Measurements from ENCODE around the gene LCMT1.
"Not testable (repeated sequence)": the region's sequence is repeated elsewhere in the genome, so short reads cannot be mapped to it uniquely, and the experiment has no call there.

LCMT1 gene

GRCh38 chr16:25121824-25122600 is 10.5 kb downstream of the LCMT1 start:
- no peak for TF ChIP-seq Cebpa-rat (IDR thresholded peaks at IDR 0.05)
- no peak overlapping the region for H3K27ac ChIP-seq
- H3K9me3 ChIP-seq (replicated peaks in 1 of 11): no peaks in the 10 kb centered on the region
- peaks cover 11 to 79% (median 43%) of the 10 kb centered on the region in 11 experiments; a peak in 17 of 22 replicates for H4K20me1 ChIP-seq
- H3K9ac ChIP-seq: no peak overlapping the region
- peaks cover 2 to 26% (median 13%) of the 10 kb centered on the region in 10 experiments; a peak in 16 of 20 replicates for H3K4me1 ChIP-seq
- peaks cover 0 to 22% (median 7%) of the 10 kb centered on the region in 11 experiments; a peak in 14 of 22 replicates for H3K36me3 ChIP-seq
- no peak overlapping the region for H3K4me3 ChIP-seq
- H3K27me3 ChIP-seq: no peaks in the 10 kb centered on the region
- H3K4me2 ChIP-seq: no peak overlapping the region

GRCh38 chr16:25124503-25124902 is 13.0 kb downstream of the LCMT1 start:
- Histone ChIP-seq H3K9ac (0 out of 22 replicates have a peak overlapping the region, but pooled peaks of 1 of the 11 experiments have one; percentile 29), H3K27me3 (no peaks in the 10 kb centered on the region), H3K27ac (no peak overlapping the region), H3K36me3 (peaks cover 7 to 23% (median 17%) of the 10 kb centered on the region in 11 experiments; a peak in 19 of 22 replicates), H3K9me3 (replicated peaks in 1 of 11) (no peaks in the 10 kb centered on the region), H3K4me2 (no peak overlapping the region), H3K4me1 (peaks cover 5 to 28% (median 17%) of the 10 kb centered on the region in 10 experiments; a peak in 17 of 20 replicates), H3K4me3 (no peak overlapping the region), H4K20me1 (peaks cover 6 to 68% (median 30%) of the 10 kb centered on the region in 11 experiments; a peak in 16 of 22 replicates)
- no peak for TF ChIP-seq Cebpa-rat (IDR thresholded peaks at IDR 0.05)

GRCh38 chr16:25126086-25126666 is 14.6 kb downstream of the LCMT1 start:
- peaks cover 6 to 68% (median 30%) of the 10 kb centered on the region in 11 experiments; a peak in 16 of 22 replicates for H4K20me1 ChIP-seq
- not testable (repeated sequence) for H3K4me3 ChIP-seq; H3K9ac ChIP-seq; H3K27me3 ChIP-seq; H3K9me3 ChIP-seq (replicated peaks in 1 of 11)
- H3K27ac ChIP-seq: peak overlapping the region in 3 of 11 experiments; percentile 1 to 41 (median 26); a peak in 3 of 22 replicates
- H3K36me3 ChIP-seq: peaks cover 12 to 40% (median 33%) of the 10 kb centered on the region in 11 experiments; a peak in 20 of 22 replicates
- H3K4me2 ChIP-seq: 0 out of 22 replicates have a peak overlapping the region, but pooled peaks of 1 of the 11 experiments have one; percentile 4
- H3K4me1 ChIP-seq: peaks cover 5 to 28% (median 17%) of the 10 kb centered on the region in 10 experiments; a peak in 17 of 20 replicates

GRCh38 chr16:25126820-25127232 is 15.3 kb downstream of the LCMT1 start:
- 0 out of 22 replicates have a peak overlapping the region, but pooled peaks of 1 of the 11 experiments have one; percentile 26 for H3K27ac ChIP-seq
- no peaks in the 10 kb centered on the region for H3K9me3 ChIP-seq (replicated peaks in 1 of 11)
- H3K9ac ChIP-seq: no peak overlapping the region

GRCh38 chr16:25132751-25133150 is 21.2 kb downstream of the LCMT1 start:
- H4K20me1 ChIP-seq: peaks cover 0 to 31% (median 0%) of the 10 kb centered on the region in 11 experiments; a peak in 8 of 22 replicates
- H3K36me3 ChIP-seq: peaks cover 57 to 96% (median 78%) of the 10 kb centered on the region in 11 experiments
- H3K4me3 ChIP-seq; H3K4me2 ChIP-seq; H3K27ac ChIP-seq; H3K27me3 ChIP-seq; H3K9ac ChIP-seq; H3K9me3 ChIP-seq (replicated peaks in 1 of 11): not testable (repeated sequence)
- peaks cover 0 to 20% (median 12%) of the 10 kb centered on the region in 10 experiments; a peak in 13 of 20 replicates for H3K4me1 ChIP-seq

More at GRCh38 chr16:25126820-25127232, 15.3 kb downstream of the LCMT1 start:
- Histone ChIP-seq H3K4me3 (no peak overlapping the region), H3K4me2 (peak overlapping the region in 4 of 11 experiments; percentile 1 to 6 (median 4); a peak in 3 of 22 replicates), H3K27me3 (no peaks in the 10 kb centered on the region), H4K20me1 (peaks cover 6 to 64% (median 28%) of the 10 kb centered on the region in 11 experiments; a peak in 15 of 22 replicates), H3K36me3 (peaks cover 12 to 47% (median 36%) of the 10 kb centered on the region in 11 experiments; a peak in 20 of 22 replicates), H3K4me1 (peaks cover 5 to 28% (median 17%) of the 10 kb centered on the region in 10 experiments; a peak in 17 of 20 replicates)
- no peak for TF ChIP-seq Cebpa-rat (IDR thresholded peaks at IDR 0.05)

- H3K9me3 ChIP-seq (replicated peaks in 1 of 11): no peaks in the 10 kb centered on the region
- H3K36me3 ChIP-seq: peaks cover 61 to 100% (median 83%) of the 10 kb centered on the region in 11 experiments
- peaks cover 0 to 24% (median 0%) of the 10 kb centered on the region in 11 experiments; a peak in 8 of 22 replicates for H4K20me1 ChIP-seq
- peak overlapping the region in 6 of 11 experiments; percentile 27 to 79 (median 60); a peak in 11 of 22 replicates for H3K4me2 ChIP-seq
- no peak for TF ChIP-seq Cebpa-rat (IDR thresholded peaks at IDR 0.05)
- H3K9ac ChIP-seq: peak overlapping the region in 1 of 11 experiments; percentile 2; a peak in 1 of 22 replicates
- peaks cover 0 to 20% (median 12%) of the 10 kb centered on the region in 10 experiments; a peak in 13 of 20 replicates for H3K4me1 ChIP-seq
- H3K27me3 ChIP-seq: no peaks in the 10 kb centered on the region
- H3K27ac ChIP-seq: peak overlapping the region in 4 of 11 experiments; percentile 13 to 52 (median 38); a peak in 6 of 22 replicates
- no peak overlapping the region for H3K4me3 ChIP-seq
These were observed 22.7 kb downstream of the LCMT1 start for GRCh38 chr16:25134166-25134700.

- Histone ChIP-seq H3K9me3 (replicated peaks in 1 of 11) (no peaks in the 10 kb centered on the region), H4K20me1 (peaks cover 0 to 24% (median 0%) of the 10 kb centered on the region in 11 experiments; a peak in 8 of 22 replicates), H3K9ac (no peak overlapping the region), H3K36me3 (peaks cover 63 to 100% (median 83%) of the 10 kb centered on the region in 11 experiments), H3K4me3 (no peak overlapping the region), H3K27ac (no peak overlapping the region), H3K27me3 (no peaks in the 10 kb centered on the region), H3K4me1 (peaks cover 0 to 20% (median 12%) of the 10 kb centered on the region in 10 experiments; a peak in 13 of 20 replicates), H3K4me2 (no peak overlapping the region)
- no peak for TF ChIP-seq Cebpa-rat (IDR thresholded peaks at IDR 0.05)
These were observed 23.8 kb downstream of the LCMT1 start for GRCh38 chr16:25135254-25135878.

GRCh38 chr16:25138130-25138529 is 26.6 kb downstream of the LCMT1 start:
- no peaks in the 10 kb centered on the region for H3K27me3 ChIP-seq
- H3K4me3 ChIP-seq: no peak overlapping the region
- peaks cover 0 to 20% (median 13%) of the 10 kb centered on the region in 10 experiments; a peak in 14 of 20 replicates for H3K4me1 ChIP-seq
- no peak overlapping the region for H3K9ac ChIP-seq
- no peak overlapping the region for H3K27ac ChIP-seq
- peaks cover 0 to 24% (median 0%) of the 10 kb centered on the region in 11 experiments; a peak in 8 of 22 replicates for H4K20me1 ChIP-seq
- H3K4me2 ChIP-seq: no peak overlapping the region
- no peaks in the 10 kb centered on the region for H3K9me3 ChIP-seq (replicated peaks in 1 of 11)
- H3K36me3 ChIP-seq: peaks cover 73 to 100% (median 92%) of the 10 kb centered on the region in 11 experiments
- no peak for TF ChIP-seq Cebpa-rat (IDR thresholded peaks at IDR 0.05)

All from BLaER1 treated with 17β-estradiol and CSF1 and Interleukin-3, amounts not matched to agents 10 nM and 100 nM (cell line).